GM21423 (cell line): ENCODE measurements around the gene ZNF625.

Experiments
- ATAC-seq: cut with Tn5 transposase; IDR thresholded peaks from one replicate; pipeline ENCODE4 v1.9.1; 2021; ENCODE audit warnings: mild to moderate bottlenecking, moderate library complexity; ENCODE audit not compliant: unreplicated experiment

Gene ZNF625

DNA sequence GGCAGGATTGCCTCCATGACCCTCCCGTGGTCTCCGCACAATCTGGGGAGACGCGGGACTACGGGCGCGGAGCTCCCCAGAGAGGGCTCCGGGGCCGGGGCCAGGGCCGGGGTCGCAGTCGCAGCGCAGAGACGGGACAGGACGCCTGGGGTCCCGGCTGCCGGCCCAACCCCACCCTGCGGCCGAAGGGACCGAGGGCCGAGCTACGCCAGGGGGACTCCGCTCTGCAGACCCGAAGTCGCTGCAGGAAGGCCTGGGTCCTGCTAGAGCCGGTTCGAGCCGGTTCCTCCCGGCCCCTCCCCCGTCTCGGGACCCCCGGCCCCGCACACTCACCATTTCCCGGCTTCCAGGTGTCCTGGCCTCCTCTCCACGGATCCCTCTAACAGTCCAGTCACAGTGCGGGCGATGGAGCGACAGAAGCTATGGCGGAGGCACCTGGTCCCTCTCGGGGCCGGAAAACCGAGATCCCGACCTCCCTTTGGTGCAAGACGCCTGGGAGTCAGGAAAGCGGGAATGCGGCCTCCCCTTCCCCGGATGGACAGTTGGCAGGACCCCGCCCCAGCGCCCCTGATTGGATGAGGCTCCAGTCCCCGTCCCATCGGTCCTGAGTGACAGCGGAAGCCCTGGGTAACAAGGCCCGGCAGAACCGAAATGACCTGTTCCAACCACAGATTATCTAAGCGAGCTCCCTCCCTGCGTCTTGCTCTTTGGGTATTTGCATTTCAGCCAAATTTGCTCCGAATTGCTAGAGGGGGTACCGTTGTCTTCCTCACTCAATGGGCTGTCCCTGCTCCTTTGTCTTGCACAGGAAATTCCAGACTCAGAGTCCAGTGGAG lies at the start of gene ZNF625:
Gene ZNF625, minus strand, starts transcription at position 512 of the 836 bp plus-strand sequence. Its CDS starts 176 bp downstream, at position 336.
- peak; percentile 71 for ATAC-seq

- ATAC-seq: no peak
Observed at GRCh38 chr19:12205296-12205695, 48.8 kb upstream of the ZNF625 start.

GRCh38 chr19:12202250-12202649 lies 45.7 kb upstream of the ZNF625 start:
- ATAC-seq: no peak

DNA sequence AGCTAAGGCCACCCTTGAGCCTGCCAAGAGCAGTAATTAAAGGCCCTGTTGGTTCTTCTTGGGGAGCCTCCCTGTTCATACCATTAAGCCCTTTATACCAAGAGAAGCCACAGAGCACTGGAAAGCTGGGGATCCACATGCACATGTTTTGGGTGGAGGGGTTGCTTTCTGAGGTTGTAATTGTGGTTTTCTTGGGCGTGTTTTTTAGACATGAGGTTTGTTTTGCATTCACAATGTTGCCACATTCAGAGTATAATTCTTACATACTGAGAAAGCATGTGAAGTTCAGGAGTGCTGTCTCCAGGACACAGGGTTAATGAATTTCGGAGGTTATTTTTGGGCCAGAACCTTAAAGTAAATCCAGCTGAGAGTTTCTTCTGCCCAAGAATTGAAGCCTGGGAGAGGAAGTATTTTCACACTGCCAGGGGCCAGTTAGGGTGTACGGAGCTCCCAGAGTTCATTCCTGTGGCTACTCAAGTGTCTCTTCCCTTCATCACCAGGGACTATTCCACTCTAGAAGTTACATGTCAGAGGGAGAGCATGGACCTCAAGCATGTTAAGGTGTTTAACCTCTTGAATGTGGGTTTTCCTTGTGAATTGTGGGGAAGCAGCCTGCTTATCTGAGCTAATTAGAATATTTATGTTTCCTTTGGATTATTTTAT lies 43.4 kb upstream of the ZNF625 start:
- no peak for ATAC-seq

DNA sequence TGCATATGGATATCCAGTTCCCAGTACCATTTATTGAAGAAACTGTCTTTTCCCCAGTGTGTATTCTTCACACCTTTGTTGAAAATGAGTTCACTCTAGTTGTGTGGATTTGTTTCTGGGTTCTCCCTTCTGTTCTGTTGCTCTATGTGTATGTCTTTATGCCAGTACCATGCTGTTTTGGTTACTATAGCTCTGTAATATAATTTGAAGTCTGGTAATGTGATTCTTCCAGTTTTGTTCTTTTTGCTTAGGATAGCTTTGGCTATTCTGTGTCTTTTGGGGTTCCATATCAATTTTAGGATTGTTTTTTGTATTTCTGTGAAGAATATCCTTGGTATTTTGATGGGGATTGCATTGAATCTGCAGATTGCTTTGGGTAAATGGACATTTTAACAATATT lies 41.6 kb upstream of the ZNF625 start:
- ATAC-seq: no peak

DNA sequence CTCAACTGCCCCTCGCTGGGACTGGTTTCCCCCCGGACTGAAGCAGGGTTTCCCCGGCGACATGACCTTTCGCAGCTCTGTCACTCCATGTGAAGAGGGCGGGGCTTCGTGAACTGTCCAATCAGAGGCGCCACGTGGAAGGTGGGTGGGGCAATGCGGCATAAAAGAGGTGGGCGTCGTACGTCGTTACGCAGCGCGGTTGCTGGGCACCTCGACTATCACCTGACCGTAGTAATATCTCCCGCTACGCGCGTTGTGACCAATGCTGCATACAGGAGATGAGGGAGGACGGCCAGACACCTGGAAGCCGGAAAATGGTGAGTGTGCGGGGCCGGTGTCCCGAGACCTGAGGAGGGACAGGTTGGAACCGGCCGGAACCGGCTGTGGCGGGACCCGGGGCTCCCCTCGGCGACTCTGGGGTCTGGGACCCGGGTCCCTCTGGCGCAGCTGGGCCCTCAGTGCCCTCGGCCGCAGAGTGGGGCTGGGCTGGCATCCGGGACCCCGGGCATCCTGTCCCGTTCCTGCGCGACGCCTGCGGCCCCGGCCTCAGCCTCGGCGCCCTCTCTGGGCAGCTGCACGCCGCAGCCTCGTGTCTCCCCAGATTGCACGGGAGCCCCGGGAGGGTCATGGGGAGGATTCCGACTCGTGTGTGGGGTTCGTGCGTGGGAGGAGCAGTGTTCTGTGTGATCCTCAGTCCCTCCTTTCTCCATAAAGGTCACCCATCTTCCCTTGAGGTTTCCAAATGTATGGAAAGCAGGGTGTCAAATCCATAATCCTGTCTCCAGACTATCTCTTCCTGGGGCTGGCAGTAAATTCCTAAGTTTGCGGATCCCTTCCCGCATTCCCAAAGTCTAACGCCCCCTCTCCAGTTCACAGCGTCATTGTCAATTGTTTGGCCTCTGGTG lies 38.5 kb upstream of the ZNF625 start:
- ATAC-seq: no peak

- ATAC-seq: no peak
Observed at GRCh38 chr19:12187625-12188024, 31.1 kb upstream of the ZNF625 start.

- ATAC-seq: no peak
Observed at GRCh38 chr19:12180377-12180776, 23.8 kb upstream of the ZNF625 start.

DNA sequence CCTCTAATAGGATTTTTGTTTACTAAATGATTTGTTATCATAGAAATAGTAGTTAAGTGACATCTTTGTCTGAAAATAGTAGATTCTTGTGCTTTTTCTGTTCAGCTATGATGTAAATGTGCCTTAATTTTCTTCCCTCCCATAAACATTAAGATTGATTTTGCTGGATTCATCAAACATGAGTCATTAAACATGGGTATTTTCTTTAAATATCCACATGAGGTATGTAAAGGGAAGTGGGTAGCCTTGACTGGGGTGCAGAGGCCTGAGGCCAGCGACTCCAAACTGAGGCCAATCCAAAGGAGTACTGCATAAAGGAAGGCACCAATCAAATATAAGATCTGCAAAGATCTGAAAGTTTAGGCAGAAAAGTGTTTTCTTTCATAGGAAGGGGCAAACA lies 10.1 kb upstream of the ZNF625 start:
- no peak for ATAC-seq

- ATAC-seq: no peak
Observed at GRCh38 chr19:12163826-12164225, 7.3 kb upstream of the ZNF625 start.

GRCh38 chr19:12162882-12163806 lies 6.6 kb upstream of the ZNF625 start, which contains the start of gene ZNF136:
Gene ZNF136, plus strand, starts transcription at chr19:12163096. Its CDS starts 108 bp downstream, at chr19:12163204.
- ATAC-seq: peak; percentile 97

DNA sequence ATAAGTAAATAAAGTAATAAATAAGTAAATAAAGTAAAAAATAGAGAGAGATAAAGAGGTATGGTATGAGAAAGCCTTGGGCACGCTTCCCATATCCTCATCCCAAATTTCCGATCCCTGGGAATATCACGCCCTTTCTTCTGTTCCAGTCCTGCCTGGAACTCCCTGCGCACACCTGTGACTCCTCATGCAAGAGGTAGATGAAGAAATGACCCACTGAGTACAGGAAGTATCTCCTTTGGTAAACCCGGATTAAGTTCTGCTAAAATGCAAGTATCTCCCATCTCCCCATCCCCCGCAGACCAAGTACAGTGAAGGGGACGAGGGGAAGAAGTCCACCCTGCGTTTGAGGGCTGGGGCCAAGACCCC lies 6.0 kb upstream of the ZNF625 start:
- ATAC-seq: peak; percentile 12

DNA sequence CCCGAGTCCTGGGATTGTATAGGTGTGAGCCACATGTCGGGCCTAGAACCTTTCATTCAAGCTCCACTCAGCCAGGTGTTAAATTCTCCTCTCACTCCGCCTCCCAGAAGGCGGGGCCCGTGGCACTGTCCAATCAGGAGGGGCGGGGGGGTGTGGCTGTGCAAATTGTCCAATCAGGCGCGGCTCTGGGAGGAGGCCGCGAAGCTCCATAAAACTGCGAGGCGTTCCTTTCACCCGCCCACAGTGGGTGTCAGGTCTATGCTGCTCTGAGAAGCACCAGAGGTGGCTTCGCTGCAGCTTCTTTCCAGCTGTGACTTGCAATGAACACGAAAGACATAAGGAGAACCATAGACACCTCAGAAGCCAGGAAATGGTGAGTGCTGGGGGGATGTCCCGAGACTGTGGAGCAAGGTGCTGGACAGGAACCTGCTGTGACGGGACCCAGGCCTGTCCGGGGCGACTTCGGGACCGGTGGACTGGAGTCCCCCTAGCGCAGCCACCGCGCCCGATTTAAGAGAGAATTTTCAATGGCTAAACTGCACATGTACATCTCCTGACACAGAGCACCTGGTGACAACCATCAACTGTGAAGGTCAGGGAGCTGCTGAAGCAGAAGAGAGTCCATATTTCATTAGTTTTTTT lies 3.4 kb upstream of the ZNF625 start:
- ATAC-seq: no peak

- no peak for ATAC-seq
Observed at GRCh38 chr19:12155324-12155860, 1.1 kb downstream of the ZNF625 start.

DNA sequence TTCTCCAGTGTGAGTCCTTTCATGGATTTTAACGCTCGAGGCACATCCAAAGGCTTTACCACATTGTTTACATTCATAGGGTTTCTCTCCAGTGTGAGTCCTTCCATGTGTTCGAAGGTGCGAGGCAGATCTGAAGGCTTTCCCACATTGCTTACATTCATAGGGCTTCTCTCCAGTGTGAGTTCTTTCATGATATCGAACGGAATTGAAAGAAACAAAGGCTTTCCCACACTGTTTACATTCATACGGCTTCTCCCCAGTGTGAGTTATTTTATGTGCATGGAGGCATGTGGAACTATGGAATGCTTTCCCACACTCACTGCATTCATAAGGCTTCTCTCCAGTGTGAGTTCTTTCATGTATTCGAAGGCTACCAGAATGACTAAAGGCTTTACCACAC lies 11.2 kb downstream of the ZNF625 start:
- ATAC-seq: no peak

DNA sequence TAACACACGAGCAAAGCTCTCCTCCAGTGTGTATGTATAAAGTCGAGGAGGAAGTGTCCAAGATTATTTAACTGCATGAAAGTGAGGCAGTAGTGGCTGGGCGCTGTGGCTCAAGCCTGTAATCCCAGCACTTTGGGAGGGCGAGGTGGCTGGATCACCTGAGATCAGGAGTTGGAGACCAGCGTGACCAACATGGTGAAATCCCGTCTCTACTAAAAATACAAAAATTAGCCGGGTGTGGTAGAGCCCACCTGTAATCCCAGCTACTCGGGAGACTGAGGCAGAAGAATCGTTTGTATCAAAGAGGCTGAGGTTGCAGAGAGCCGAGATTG lies 15.2 kb downstream of the ZNF625 start:
- no peak for ATAC-seq

DNA sequence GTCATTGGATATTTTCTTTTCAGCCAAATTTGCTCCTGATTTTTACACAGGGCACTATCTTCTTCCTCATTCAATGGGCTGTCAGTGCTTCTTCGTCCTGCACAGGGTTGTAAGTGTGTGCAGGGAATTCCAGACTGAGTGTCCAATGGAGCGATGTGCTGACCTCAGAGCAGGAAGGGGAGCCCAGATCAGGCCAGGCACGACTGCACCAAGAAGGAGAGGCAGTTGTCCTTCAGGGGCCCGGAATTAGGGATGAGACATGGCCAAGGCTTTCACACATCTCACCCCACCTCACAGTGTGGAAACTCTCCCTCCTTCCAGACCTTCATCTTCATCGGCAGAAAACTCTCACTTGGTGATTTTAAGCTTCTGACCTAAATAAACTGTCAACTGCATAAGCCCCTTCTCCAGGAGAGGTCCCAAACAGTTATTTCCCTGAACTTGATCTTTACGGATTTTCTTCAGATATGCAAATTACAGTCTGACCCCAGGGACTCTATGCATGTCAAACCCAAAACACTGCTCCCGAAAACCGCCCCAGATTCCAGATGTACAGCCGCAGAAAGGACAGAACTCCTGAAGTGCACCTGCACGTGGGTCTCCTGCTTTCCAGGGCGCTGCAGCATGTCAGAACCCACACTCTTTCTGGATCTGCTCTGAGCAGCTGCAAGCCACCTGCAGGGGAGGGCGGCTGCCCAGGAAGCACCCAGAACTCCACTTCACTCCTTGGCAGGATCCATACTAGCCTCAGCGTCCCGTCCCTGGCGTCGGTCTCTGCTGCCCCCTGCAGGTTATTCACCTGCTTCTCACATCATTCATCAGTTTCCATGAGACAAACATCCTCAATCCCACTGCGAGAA lies 15.8 kb downstream of the ZNF625 start:
- ATAC-seq: no peak

DNA sequence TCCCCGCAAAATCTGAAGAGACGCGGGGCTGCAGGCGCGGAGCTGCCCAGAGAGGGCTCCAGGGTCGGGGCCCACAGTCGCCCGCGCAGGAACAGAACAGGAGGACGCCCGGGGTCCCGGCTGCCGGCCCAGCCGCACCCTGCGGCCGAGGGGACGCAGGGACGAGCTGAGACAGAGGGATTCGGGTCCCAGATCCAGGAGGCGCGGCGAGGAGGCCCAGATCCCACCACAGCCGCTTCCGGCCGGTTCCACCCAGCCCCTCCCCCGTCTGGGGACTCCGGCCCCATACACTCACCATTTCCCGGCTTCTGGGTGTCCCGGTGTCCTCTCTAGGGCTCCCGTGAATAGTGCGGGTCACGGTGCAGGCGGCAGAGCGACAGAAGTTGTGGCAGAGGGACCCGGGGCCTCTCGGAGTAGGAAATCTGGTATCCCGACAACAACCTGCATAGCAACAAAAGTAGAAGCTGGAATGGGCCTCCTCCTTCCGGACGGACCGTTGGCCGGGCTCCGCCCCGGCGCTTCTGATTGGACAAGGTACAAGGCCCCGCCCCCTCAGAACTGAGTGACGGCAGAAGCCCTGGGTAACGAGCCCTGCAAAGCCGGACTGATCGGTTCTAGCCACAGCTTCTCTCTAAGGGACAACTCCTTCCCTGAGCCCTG lies 16.5 kb downstream of the ZNF625 start, which contains the start of gene ZNF20:
Gene ZNF20, minus strand, starts transcription at position 466 of the 660 bp plus-strand sequence. Its CDS starts 168 bp downstream, at position 298.
- peak; percentile 84 for ATAC-seq
